HepG2 (cell line): Measurements from ENCODE around the gene KIF22. TPM values are rescaled to one million over a fixed set of nuclear protein-coding genes. Genes with fewer than 3 reads are reported as not detected.

Source experiments
- ARID2 ChIP-seq: sonication (generic); formaldehyde crosslinking; IDR thresholded peaks from 2 replicates; pipeline ENCODE4 v1.8.1; 2022; ENCODE audit warnings: mild to moderate bottlenecking, missing genetic modification reagents, borderline replicate concordance
- ARID5B ChIP-seq: IDR thresholded peaks from 2 replicates; pipeline ENCODE4 v1.4.0; 2020; ENCODE audit warnings: mild to moderate bottlenecking, missing genetic modification reagents
- BRD4 ChIP-seq: sonication (generic); formaldehyde crosslinking; IDR thresholded peaks from 2 replicates; pipeline ENCODE4 v1.4.0; 2020; ENCODE audit warnings: missing genetic modification reagents
- ETV5 ChIP-seq: IDR thresholded peaks from 2 replicates; pipeline ENCODE4 v1.6.1; 2018; ENCODE audit warnings: missing biosample characterization, missing genetic modification reagents, inconsistent platforms, borderline replicate concordance
- GABPB1 ChIP-seq: IDR thresholded peaks from 2 replicates; pipeline ENCODE4 v1.6.1; 2016; ENCODE audit warnings: mild to moderate bottlenecking, missing genetic modification reagents, moderate library complexity, missing compliant biosample characterization
- HNF1A ChIP-seq, 2 experiments: sonication (generic) in 1 of 2; formaldehyde crosslinking in 1 of 2; IDR thresholded peaks; 2 replicates each; pipeline versions ENCODE4 v1.4.0 to v1.6.1; 2016 to 2020; ENCODE audit warnings: borderline replicate concordance in 1 of 2, low read depth in 1 of 2, mild to moderate bottlenecking in 1 of 2, missing genetic modification reagents in 1 of 2
- HNRNPL ChIP-seq: fragments of 200-400 bp; formaldehyde crosslinking; IDR thresholded peaks from 2 replicates; pipeline ENCODE4 v1.6.1; 2017; ENCODE audit warnings: mild to moderate bottlenecking, low read depth, low read length
- IKZF5 ChIP-seq: IDR thresholded peaks from 2 replicates; pipeline ENCODE4 v1.6.1; 2018; ENCODE audit warnings: missing genetic modification reagents, mild to moderate bottlenecking, missing compliant biosample characterization
- KLF16 ChIP-seq, 2 experiments: sonication (generic) in 1 of 2; formaldehyde crosslinking in 1 of 2; IDR thresholded peaks; 2 replicates each; pipeline versions ENCODE4 v1.6.1 to v1.8.0; 2016 to 2023; ENCODE audit warnings: missing genetic modification reagents in 2 of 2, missing compliant biosample characterization in 1 of 2
- NFATC3 ChIP-seq: sonication (generic); formaldehyde crosslinking; IDR thresholded peaks from 2 replicates; pipeline ENCODE4 v1.5.1; 2020; ENCODE audit warnings: mild to moderate bottlenecking, missing genetic modification reagents
- NR2F6 ChIP-seq, 2 experiments: IDR thresholded peaks; 2 replicates each; pipeline ENCODE4 v1.6.1; 2016; ENCODE audit warnings: antibody characterized with exemption in 1 of 2, mild to moderate bottlenecking in 1 of 2
- POLR2AphosphoS5 ChIP-seq: IDR thresholded peaks from 2 replicates; pipeline ENCODE4 v1.6.1; 2012; ENCODE audit warnings: low read depth, low read length
- SP1 ChIP-seq, 2 experiments: fragments of 450-650 bp in 1 of 2; sonication (generic) in 1 of 2; formaldehyde crosslinking in 1 of 2; IDR thresholded peaks; 2 replicates each; pipeline versions ENCODE4 v1.4.0 to v1.6.1; 2016 to 2020; ENCODE audit warnings: missing genetic modification reagents in 1 of 2
- YEATS4 ChIP-seq: sonication (generic); formaldehyde crosslinking; IDR thresholded peaks from 2 replicates; pipeline ENCODE4 v1.4.0; 2020; ENCODE audit warnings: missing genetic modification reagents, borderline replicate concordance
- YY1 ChIP-seq: IDR thresholded peaks from 2 replicates; pipeline ENCODE4 v1.6.1; 2011; ENCODE audit warnings: low read length, low read depth, moderate library complexity, mild to moderate bottlenecking; ENCODE audit not compliant: insufficient read depth, insufficient replicate concordance
- ZNF441 ChIP-seq: sonication (generic); formaldehyde crosslinking; IDR thresholded peaks from 2 replicates; pipeline ENCODE4 v1.7.0; 2021; ENCODE audit warnings: missing genetic modification reagents, borderline replicate concordance
- ZNF740 ChIP-seq: sonication (generic); formaldehyde crosslinking; IDR thresholded peaks from 2 replicates; pipeline ENCODE4 v1.4.0; 2020; ENCODE audit warnings: missing genetic modification reagents
- ZNF768 ChIP-seq: sonication (generic); formaldehyde crosslinking; IDR thresholded peaks from 2 replicates; pipeline ENCODE4 v1.4.0; 2020; ENCODE audit warnings: missing genetic modification reagents
- polyA plus RNA-seq, 8 experiments: library from polyadenylated mRNA; depleted of rRNA in 3 of 8; stranded (reverse) in 7 of 8; unstranded in 1 of 8; fragments of >200 nt; fragmentation: Illumina TruSeq in 4 of 8; extraction: Trizol in 4 of 8; gene quantifications; 2 replicates each; pipeline versions ENCODE4 v1.2.1 to v1.2.3, GENCODE V29; 2011 to 2016; ENCODE audit warnings: low read depth in 4 of 8, missing spikeins in 1 of 8, mixed read lengths in 1 of 8; ENCODE audit not compliant: insufficient read depth in 1 of 8
- total RNA-seq, 5 experiments: library from RNA; depleted of rRNA; stranded (reverse); fragments of >200 nt; fragmentation: Illumina TruSeq; extraction: Trizol; gene quantifications; 2 replicates each; pipeline ENCODE4 v1.2.3, GENCODE V29; 2016; ENCODE audit warnings: low read depth in 1 of 5

KIF22 gene
- total and polyA plus RNA-seq, 2 of the 13 experiments (the other 11 are each of a cell fraction or from before 2014, with no cell fraction given): 95.8 to 118 TPM

- no peak for TF ChIP-seq ARID2
- no peak for TF ChIP-seq HNF1A (IDR thresholded peaks at IDR 0.05; ENCODE audit: low read depth)
- 0 out of 2 replicates have a peak, but pooled peaks have one; percentile 34 for TF ChIP-seq HNF1A (CRISPR knock-in tag; IDR thresholded peaks at IDR 0.05; ENCODE audit: borderline replicate concordance)
- TF ChIP-seq ZNF441 (CRISPR knock-in tag): peak; percentile 31; the same call in 1 of the 2 replicates
- TF ChIP-seq NFATC3 (CRISPR knock-in tag): no peak
- TF ChIP-seq BRD4: peak; percentile 63; the same call in 1 of the 2 replicates
- peak; percentile 46; the same call in 1 of the 2 replicates for TF ChIP-seq IKZF5 (CRISPR knock-in tag)
- peak in 1 of 2 experiments; percentile 27; a peak in 1 of 4 replicates for TF ChIP-seq KLF16 (CRISPR knock-in tag; IDR thresholded peaks at IDR 0.05)
- no peak for TF ChIP-seq NR2F6 (IDR thresholded peaks at IDR 0.05)
- TF ChIP-seq NR2F6 (CRISPR knock-in tag; IDR thresholded peaks at IDR 0.05): peak; percentile 33; the same call in 1 of the 2 replicates
- peak; percentile 38; the same call in 1 of the 2 replicates for TF ChIP-seq POLR2AphosphoS5
- TF ChIP-seq GABPB1 (CRISPR knock-in tag): peak; percentile 50; the same call in 1 of the 2 replicates
- 0 out of 2 replicates have a peak, but pooled peaks have one; percentile 18 for TF ChIP-seq ETV5 (CRISPR knock-in tag)
- TF ChIP-seq ZNF740 (CRISPR knock-in tag): peak; percentile 93
- 0 out of 2 replicates have a peak, but pooled peaks have one; percentile 10 for TF ChIP-seq ARID5B
- TF ChIP-seq YY1: peak; percentile 53
- 0 out of 2 replicates have a peak, but pooled peaks have one; percentile 54 for TF ChIP-seq HNRNPL
- TF ChIP-seq SP1 (IDR thresholded peaks at IDR 0.05): no peak
- peak; percentile 78 for TF ChIP-seq SP1 (CRISPR knock-in tag; IDR thresholded peaks at IDR 0.05)
- TF ChIP-seq YEATS4 (CRISPR knock-in tag): peak; percentile 57; the same call in 1 of the 2 replicates
- peak; percentile 50 for TF ChIP-seq ZNF768 (CRISPR knock-in tag)
These were observed 16.3 kb downstream of the KIF22 start (continued) for GRCh38 chr16:29806641-29807425.
